Measurements from ENCODE around the gene PLPP1.

The PLPP1 gene

DNA sequence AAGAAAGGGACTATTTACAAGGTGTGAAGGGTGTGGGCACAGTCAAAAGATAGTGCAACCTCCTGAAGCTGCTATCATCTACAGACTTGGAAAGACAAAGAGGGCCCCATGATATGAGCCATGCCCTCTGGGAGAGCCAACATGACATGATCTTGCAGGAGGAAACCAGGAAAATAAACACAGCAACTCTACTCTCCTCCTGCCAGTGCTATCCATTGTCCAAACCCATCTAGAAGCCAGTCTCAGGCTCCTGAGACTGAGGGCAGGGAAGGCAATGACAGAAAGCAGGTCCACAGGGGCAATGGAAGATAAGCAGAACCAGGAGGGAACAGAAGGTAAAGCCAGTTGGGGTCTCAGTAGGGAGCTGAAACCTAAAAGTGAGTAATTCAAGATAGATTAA, 37.1 kb downstream of the PLPP1 start:
- DNase-seq = no peak

DNA sequence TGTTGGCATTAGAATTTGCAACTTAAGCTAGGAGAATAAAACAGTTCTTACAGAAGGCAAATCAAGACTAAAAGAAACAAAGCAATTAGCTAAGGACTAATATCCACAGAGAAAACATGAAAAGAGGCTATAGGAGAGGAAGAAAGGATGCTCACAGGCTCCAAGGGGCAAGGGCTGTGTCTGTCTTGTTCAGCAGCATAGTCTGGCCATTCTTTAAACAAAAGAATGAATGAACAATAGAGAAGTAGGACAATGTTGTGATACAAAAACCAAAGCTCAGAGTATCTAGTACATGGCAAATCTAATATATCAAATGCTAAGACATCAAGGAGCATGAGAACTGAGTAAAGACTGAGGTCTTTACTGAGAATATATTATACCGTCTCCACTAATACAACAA, 39.5 kb downstream of the PLPP1 start:
- DNase-seq = no peak

DNA sequence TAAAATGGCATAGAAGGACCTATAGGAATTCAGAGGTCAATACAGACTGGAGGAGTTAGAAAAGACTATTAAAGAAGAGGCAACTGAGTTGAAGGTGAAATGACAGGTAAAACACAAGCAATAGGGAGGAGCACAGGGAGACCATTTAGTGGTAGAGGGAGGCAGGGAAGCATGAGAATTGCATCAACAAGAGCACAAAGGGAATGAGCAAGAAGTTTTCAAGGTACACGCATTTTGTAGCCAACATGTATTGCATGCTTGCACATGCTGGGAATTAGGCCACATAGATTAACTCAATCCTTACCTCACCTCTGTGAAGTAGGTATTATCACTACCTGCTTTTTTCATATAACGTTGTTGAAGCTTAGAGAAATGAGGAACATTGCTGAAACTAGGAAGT, 42.3 kb downstream of the PLPP1 start:
- DNase-seq = no peak

DNA sequence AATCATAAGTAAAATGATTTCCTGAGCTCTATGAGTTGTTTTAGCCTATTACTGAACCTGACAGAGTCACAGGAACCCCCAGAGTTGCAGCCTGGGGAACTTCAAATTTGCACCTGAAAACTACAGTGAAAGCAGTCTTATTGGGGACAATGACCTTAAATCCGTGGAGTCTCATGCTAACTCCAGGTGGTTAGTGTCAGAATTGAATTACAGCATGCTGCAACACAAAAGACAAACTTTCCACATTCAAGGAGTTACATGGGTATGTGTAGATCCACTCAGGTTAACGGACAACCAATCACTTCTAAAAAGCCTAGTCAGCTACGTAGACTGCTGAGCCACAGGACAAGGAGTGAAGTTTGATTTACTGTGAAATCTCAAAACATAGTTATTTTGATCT, 49.7 kb downstream of the PLPP1 start:
- no peak for DNase-seq

DNA sequence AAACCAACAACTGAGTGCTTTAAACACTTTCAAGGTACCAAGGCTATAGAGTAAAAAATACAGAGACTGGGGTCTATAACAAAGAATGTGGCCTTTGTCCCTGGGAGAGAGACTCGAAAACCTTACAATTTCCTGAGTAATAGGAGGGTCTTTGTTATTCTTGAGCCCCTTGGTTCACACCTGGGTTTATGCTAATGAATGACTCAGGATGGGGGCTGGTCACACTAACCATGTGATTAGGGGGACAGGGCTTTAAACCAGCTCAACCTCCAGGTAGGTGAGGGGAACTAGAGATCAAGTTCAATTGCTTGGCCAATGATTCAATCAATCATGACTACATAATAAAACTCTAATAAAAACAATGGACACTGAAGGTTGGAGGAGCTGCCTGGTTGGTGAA, 50.2 kb downstream of the PLPP1 start:
- DNase-seq = no peak

DNA sequence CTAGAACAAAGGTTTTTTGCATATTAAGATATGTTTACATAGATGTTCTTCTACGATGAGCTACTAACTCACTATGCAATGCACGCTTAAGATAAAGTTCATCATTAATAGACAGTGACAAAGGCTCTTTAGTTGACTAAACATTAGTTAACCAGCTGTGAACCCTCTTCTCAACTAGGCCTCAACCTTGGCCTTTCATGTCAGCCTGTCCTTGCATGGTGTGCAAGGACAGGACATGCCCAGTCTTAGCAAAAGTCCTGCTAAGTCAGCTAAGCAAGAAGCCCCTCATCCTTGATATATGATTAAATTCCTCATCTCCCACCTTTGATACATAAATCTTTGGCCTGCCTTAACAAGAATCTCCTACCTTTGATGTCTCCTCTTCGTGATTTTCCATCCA, 50.9 kb downstream of the PLPP1 start:
- DNase-seq = no peak

DNA sequence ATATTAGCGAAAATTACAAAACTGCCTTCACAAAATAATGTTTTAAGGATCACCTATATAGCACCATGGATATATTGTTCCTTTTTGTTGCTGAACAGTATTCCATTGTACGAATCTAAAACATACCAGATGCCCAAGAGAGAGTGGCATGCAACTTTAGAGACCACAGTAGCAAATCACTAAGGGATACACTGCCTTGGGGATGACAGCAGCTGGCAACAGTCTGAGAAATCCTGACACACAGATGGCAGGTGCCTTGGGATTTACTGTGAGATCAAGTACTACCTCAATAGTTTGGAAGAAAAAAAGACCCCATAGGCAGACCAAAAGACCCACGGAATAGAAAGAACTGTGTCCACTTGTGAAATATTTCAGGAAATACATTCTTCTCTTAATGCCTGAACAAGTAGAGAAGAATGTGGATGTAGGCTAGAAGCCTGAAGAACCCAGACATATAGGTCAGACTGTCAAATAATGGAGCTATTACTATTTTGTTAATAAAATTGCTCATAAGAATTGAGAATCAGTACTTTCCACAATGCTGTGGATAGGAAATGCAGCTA, 53.4 kb downstream of the PLPP1 start:
- DNase-seq = no peak

DNA sequence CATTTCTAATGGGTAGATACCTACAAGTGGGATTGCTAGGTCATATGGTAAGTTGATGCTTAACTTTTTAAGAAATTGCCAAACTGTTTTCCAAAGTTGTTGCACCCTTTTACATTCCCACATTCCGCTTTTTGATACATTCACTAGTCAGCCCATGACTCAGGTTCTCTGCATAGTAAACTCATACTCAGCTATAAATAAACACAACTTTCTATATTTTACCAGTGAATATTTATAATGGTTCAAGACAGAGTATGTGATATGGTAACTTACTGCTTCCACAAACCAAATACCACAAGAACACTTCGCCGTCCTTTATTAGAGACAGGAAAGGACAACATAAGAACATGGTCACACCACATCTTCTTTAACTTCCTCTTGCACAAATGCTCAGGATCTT, 54.0 kb downstream of the PLPP1 start:
- DNase-seq = no peak

DNA sequence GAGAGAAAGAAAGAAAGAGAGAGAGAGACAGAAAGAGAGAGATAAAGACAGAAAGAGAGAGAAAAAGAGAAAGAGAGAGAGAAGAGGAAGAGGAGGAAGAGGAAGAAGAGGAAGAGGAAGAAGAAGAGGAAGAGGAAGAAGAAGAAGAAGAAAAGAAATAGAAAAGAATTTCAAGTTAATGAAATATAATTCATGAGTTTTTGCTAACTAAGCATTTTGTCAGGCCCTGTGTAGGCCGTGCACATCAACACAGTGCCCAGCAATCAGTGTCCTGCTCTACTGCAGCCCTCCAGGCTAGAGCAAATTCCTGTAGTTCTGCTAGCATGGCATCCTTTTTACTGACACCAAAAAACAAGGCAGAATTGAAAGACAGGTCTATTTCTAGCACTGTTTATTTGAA, 62.1 kb downstream of the PLPP1 start:
- no peak for DNase-seq

DNA sequence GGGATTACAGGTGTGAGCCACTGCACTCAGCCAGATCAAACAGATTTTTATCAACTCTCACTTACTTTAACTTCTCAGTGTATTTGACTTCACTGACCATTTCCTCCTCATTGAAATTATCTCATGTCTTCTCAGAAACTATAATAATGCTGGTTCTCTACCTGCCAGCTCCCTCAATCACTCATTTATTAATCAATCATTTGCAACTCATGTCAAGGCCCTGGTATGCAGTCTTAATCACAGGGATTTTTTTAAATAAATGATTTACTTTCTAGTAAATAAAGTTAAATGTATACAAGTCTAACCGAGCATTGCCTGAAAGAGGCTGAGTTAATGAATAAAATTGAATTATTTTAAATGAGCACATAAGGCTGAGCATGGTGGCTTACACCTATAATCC, 63.3 kb downstream of the PLPP1 start:
- DNase-seq = no peak

DNA sequence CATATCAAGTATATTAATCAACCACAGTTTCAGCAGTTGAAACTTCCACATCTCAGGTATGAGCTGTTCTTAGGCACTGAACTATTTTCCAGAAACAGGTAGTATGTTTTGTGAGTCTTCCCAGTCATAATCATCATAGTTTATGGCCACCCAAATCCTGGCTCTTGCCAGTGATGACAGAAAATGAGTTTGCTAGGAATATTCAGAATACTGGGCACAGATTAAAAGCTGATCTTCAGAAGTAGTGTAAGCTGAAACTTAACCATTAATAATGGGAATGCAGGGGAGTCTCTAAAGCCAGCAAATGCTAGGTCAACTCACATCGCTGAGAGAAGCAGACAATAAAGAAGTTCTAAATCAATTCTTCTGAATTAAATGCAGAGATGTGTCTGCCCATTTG, 64.5 kb downstream of the PLPP1 start:
- no peak for DNase-seq

DNA sequence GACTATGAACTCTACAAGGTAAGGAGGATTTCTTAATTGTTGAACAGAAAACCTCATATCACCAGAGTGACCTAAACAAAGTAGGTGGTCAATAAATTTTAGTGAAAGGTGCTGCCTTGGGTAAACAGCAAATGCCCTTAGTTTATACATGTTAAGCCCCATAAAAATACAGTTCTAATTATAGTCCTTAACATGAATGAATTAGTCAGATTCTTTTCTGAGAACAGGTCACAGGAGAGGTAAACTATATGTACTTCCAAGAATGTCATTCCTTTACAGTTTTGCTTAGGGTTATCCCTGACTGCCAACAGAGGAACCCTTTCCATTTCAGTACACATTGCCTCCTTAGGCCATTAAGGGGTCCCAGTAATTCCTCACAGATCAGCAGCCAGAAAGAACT, 64.9 kb downstream of the PLPP1 start:
- no peak for DNase-seq

DNA sequence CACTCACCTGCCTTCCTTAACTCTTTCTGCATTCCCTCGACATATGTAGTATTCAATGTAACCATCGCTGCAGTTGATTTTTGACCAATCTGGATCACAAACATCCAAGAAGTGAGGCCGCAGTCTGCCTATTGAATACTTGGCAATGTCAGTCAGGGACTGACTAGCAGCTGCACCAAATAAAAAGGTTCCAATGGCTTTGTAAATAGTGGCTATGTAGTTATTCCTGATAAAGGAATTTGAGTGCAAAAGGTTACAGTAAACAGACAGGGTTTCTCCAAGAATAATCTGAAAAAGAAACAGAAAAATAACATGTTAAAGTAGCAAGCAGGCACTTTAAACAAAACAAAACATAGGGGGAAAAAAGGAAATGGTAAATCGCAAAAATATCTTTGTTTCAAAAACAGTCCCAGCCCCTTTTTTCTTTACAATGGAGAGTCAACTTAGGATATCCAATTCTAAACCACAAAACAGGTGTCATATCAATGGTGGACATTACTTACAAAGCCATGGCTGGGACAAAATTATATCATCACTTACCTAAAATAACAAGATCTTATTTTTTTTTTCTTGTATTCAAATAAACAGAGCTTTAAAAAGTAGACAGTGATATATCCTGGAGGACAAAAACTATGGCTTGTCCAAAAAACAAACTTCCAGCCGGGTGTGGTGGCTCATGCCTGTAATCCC, 66.8 kb downstream of the PLPP1 start:
- no peak for DNase-seq

DNA sequence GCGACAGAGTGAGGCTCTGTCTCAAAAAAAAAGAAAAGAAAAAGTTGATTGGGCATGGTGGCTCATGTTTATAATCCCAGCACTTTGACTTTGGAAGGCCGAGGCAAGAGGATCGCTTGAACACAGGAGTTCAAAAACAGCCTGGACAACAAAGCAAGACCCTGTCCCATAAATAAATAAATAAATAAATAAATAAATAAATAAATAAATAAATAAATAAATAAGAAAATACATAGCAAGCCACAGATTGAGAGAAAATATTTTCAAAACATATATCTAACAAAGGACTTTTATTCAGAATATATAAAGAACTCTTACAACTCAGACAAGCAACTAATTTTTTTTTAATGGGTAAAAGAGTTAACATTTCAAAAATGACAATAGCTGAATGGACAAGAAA, 71.2 kb downstream of the PLPP1 start:
- no peak for DNase-seq

DNA sequence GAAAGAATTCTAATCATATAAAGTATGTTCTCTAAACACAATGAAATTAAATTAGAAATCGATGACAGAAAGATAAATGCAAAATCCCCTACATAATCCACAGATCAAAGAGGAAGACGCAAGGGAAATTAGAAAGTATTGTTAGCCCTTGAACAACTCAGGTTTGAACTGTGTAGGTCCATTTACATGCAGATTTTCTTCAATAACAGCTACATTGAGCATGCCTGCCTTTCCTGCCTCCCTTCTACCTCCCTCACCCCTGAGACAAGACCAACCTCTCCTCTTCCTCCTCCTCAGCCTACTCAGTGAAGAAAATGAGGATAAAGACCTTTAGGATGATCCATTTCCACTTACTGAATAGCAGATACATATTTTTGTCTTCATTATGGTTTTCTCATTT, 75.2 kb downstream of the PLPP1 start:
- no peak for DNase-seq

DNA sequence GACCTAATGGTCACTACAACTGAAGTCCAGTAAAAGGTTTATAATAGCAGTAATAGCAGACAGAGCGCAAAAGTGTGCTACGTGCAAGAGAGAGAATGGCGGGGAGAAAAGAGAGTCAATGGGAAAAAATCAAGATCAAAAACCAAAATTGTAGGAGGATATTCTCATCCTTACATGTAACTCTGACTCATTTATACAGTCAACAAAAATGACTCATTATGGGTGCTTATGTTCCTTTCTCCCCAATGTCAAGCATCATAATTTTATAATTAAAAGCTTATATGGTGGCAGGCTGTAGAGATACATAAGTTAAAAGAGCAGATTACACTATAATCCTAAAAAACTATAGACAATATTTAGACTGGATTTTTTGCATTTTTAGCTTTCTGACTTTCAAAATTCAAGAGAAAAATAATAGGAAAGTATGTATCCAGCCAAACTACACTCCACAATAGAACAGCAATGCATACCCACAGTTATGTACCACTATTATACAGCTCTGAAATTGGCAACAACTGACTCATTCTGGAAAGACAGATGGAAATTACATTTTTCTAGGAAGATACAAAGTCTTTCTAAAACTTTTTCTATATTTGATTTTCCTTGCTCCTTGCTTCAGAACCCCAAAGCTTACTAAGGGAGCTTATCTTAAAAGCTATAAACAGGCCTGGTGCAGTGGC, 78.4 kb downstream of the PLPP1 start:
- DNase-seq = no peak

DNA sequence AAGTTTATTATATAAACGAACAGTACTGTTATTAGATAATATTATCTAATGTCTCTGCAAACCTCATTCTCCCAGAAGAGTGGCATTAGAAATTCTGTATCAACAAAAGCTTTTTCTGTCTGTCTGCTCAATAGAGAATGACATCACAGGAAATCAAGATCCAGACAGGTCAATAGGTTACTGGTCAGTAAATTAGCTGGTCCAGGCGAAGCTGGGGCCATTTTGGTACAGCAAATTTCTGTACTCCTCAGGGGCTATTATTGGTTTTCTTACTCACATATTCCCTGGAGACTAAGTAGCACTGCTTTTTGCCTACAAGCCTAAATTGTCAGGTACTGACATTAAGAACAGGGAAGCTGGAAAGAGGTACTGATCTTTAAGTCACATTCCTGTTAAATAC, 80.5 kb downstream of the PLPP1 start:
- DNase-seq = no peak

DNA sequence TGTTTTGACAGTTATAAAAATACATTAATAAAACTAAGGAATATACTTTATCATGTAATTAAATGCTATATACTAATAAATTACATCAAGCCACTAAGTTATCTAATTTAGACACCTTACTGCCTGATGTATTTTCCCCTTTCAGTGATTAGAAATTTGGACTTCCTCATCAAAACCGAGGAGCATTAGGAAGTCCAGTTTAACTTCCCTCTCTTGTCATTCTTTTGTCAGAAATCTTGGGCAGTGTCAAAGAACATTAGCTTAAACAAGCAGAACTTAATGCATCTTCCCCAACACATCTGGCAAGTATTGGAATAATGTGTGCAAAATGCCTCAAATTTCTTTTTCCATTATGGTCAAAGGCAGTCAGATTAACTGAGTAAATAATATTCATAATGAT, 81.6 kb downstream of the PLPP1 start:
- no peak for DNase-seq

DNA sequence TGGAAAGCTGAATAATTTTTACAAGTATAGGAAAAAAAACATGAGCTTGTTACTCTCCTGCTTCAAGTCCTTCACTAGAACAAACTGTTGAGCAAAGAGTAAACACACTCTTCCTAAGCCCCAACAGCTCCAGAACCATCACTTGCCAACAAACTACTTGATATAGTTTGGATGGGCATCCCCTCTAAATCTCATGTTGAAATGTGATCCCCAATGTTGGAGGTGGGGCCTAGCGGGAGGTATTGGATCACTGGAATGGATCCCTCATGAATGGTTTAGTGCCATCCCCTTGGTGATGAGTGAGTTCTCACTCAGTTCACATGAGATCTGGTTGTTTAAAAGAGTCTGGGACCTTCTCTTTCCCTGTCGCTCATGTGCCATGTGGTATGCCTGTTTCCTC, 82.8 kb downstream of the PLPP1 start:
- no peak for DNase-seq

DNA sequence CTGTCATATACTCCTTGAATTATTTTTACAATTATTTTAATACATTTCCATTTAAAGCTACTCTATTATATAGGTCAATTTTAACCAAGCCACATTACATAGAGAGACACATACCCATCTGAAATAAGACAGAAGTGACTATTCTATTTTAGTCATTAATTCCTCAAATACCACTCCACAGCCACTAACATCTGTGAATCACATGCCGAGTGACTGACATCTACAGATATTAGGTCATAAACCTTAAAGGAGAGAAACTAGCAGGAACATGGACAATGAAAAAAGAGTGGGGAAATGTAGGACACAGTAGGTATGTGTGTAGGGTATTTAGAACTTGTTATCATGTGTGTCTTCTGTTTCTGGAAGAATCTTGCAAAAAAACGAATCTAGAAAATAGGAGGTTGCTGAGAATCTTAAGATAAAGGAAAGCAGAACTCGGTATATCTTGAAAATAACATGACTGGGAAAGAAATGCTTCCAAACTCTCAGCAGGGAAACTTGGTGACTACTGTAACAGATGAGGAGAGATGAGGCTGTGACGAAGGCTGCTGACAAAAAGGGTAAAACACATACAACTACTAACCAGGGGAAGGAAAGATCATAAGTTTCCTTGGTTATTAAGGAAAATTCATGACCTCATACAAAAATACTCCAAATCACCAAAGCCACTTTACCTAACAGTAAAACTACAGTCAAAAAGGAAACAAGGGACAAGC, 84.6 kb downstream of the PLPP1 start:
- no peak for DNase-seq

DNA sequence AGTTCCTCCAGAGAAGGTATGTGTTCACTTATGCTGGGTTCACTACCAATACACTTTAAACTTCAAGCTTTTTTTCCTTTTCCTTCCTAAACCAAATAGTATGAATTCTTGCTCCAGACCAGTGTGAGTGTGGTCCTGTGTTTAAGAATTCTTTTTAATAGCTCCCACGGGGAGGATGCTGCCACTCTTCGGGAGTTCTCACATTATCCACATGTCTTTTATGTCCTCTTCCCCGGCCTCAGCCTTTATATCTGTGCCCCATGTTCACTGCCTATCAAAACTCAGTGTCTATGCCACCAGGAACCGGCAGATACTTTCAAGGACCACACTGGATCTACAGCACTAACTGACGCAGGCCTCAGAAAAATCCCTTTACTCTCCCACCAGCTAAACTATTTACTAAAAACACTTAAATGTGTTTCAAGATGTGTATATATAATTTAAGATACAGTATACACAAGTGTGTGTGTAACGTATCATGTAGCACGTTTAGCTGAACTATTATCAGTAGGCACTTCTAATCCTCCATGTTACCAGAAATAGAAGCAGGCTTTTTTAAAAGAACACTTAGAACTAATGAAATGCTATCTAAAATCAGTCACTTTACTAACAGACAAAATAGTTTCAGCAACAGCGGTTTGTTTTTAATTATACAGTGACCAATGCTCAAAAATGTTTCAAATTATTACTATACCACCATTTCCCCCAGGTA, 88.0 kb downstream of the PLPP1 start:
- DNase-seq = no peak

DNA sequence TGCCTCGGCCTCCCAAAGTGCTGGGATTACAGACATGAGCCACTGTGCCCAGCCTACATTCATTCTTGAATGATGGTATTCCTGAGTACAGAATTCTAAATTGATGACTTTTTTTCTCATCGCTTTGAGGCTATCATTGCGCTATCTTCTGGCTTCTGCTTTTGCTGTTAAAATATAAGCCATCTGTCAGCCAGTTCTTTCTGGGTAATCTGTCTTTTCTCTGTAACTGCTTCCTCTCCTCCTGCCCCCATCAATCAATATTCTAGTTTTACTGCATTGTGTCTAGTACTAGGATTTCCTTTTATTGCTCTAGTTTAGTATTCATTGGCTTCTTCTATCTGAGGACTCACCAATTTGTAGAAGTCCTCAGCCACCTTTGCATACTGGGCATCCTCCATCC, 89.0 kb downstream of the PLPP1 start:
- DNase-seq = no peak

DNA sequence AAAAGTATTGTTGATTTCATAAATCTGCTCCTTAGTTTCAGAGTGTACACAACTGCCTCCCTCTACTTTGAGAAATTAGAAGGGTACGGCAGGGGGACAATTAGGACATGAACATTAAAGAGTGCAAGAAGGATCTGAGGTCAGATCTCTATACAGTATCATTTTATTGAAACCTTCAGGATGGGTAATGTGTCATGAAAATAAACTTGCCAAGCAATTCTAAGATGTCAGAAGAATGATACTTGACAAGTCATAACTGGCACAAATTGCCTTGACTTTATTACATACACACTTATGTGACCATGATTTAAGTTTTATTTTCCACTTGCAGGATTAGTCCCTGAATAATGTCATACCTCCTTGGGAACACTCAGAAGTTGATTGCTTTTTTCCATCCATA, 92.8 kb downstream of the PLPP1 start:
- DNase-seq = no peak
